GM12878 (cell line): Measurements from ENCODE around the gene IFT81. TPM values are rescaled to one million over a fixed set of nuclear protein-coding genes. Genes with fewer than 3 reads are reported as not detected.
"Not testable (repeated sequence)": the region's sequence is repeated elsewhere in the genome, so short reads cannot be mapped to it uniquely, and the experiment has no call there.

Source experiments
- ATAC-seq: fragments of 200-7000 bp; cut with Tn5 transposase; 3 replicates; pipeline ENCODE4 v1.9.1; 2020; ENCODE audit warnings: mild to moderate bottlenecking, moderate library complexity
- BruUV-seq: library from RNA; stranded (reverse); fragments of 400-500 nt; replicated peaks from 2 replicates; lab custom pipeline; 2021; lab: Mats Ljungman, UMichigan
- CTCF ChIA-PET: fragments of 300-600 bp; sonication (Branson Sonifier 250); formaldehyde crosslinking; extraction: SDS; loops from one replicate; lab custom pipeline; 2021; ENCODE audit warnings: inconsistent platforms; lab: Yijun Ruan, JAX
- POLR2A ChIA-PET: fragments of 350-600 bp; formaldehyde crosslinking; extraction: SDS; loops from one replicate; lab custom pipeline; 2021; ENCODE audit warnings: inconsistent platforms; lab: Charles Lee
- RAD21 ChIA-PET: fragments of 300-600 bp; sonication (Branson Sonifier 250); formaldehyde crosslinking; loops from one replicate; lab custom pipeline; 2023; ENCODE audit warnings: antibody characterized with exemption; ENCODE audit not compliant: unreplicated experiment; lab: Charles Lee
- SMC1A ChIA-PET: fragments of 300-600 bp; sonication (Branson Sonifier 250); formaldehyde crosslinking; loops from one replicate; lab custom pipeline; 2023; ENCODE audit not compliant: unreplicated experiment, uncharacterized antibody; lab: Charles Lee
- DNase-seq: peaks from one replicate; pipeline ENCODE4 v3.0.0-alpha.2; 2011; ENCODE audit warnings: low read depth, low spot score
- FAIRE-seq: peaks from 3 replicates; lab custom pipeline; 2011; peaks lifted over from hg19 to GRCh38; lab: Jason Lieb, UNC
- H2AFZ ChIP-seq: 2 replicates; pipeline ENCODE4 v1.6.0; 2011; ENCODE audit warnings: low read depth, low read length, control low read depth; ENCODE audit not compliant: control insufficient read depth
- H3K27ac ChIP-seq: 2 replicates; pipeline ENCODE4 v1.5.1; 2011; ENCODE audit warnings: control low read depth; ENCODE audit not compliant: control insufficient read depth, insufficient read depth
- H3K27me3 ChIP-seq, 2 experiments: replicated peaks in 1 of 2; 2 replicates each; pipeline versions ENCODE4 v1.6.0 to v1.6.1; 2011; ENCODE audit warnings: low read length in 1 of 2; ENCODE audit not compliant: control insufficient read depth in 2 of 2, insufficient read depth in 2 of 2
- H3K36me3 ChIP-seq, 2 experiments: 2 replicates each; pipeline ENCODE4 v1.5.1; 2011; ENCODE audit warnings: low read length in 1 of 2; ENCODE audit not compliant: control insufficient read depth in 2 of 2, insufficient read depth in 2 of 2
- H3K4me1 ChIP-seq: 2 replicates; pipeline ENCODE4 v1.6.1; 2011; ENCODE audit warnings: mild to moderate bottlenecking, low read length, moderate library complexity, mixed read lengths; ENCODE audit not compliant: control insufficient read depth, insufficient read depth
- H3K4me2 ChIP-seq: 2 replicates; pipeline ENCODE4 v1.6.0; 2011; ENCODE audit warnings: control low read depth; ENCODE audit not compliant: control insufficient read depth, insufficient read depth
- H3K4me3 ChIP-seq: fragments of 200-600 bp; sonication (generic); 2 replicates; pipeline ENCODE4 v1.5.1; 2016
- H3K79me2 ChIP-seq: 2 replicates; pipeline ENCODE4 v1.6.0; 2011; ENCODE audit warnings: low read length; ENCODE audit not compliant: control insufficient read depth, insufficient read depth
- H3K9ac ChIP-seq: 2 replicates; pipeline ENCODE4 v1.8.0; 2011; ENCODE audit warnings: low read length, control low read depth, mixed read lengths; ENCODE audit not compliant: control insufficient read depth, insufficient read depth
- H3K9me3 ChIP-seq: replicated peaks from 3 replicates; pipeline ENCODE4 v1.5.1; 2011; ENCODE audit warnings: mild to moderate bottlenecking, low read length; ENCODE audit not compliant: control insufficient read depth, insufficient read depth
- H4K20me1 ChIP-seq: 2 replicates; pipeline ENCODE4 v1.6.0; 2011; ENCODE audit not compliant: control insufficient read depth, insufficient read depth
- BCL11A ChIP-seq: IDR thresholded peaks from 2 replicates; pipeline ENCODE4 v1.6.1; 2011; ENCODE audit warnings: low read depth, low read length
- CBX5 ChIP-seq: sonication (generic); IDR thresholded peaks from 2 replicates; pipeline ENCODE4 v1.6.1; 2016; ENCODE audit warnings: low read depth, moderate library complexity, mild to moderate bottlenecking, inconsistent platforms
- CREB1 ChIP-seq: IDR thresholded peaks from 2 replicates; pipeline ENCODE4 v1.6.1; 2012; ENCODE audit warnings: low read depth, mild to moderate bottlenecking, inconsistent platforms
- JUNB ChIP-seq: IDR thresholded peaks from 2 replicates; pipeline ENCODE4 v1.6.1; 2016; ENCODE audit warnings: antibody characterized with exemption, mild to moderate bottlenecking
- WGBS: methylation state at CpG from one replicate; pipeline ENCODE4 v1.1.6; 2016; ENCODE audit warnings: low lambda C conversion rate; ENCODE audit not compliant: insufficient replicate concordance, insufficient coverage; ENCODE audit errors: missing lambda C conversion rate; 5-methylcytosine and 5-hydroxymethylcytosine counted together
- in situ Hi-C: fragments of 300-500 bp; cut with MboI; formaldehyde crosslinking; loops from 9 replicates; pipeline ENCODE4 v1.14.3; 2018; ENCODE audit warnings: mixed read lengths
- intact Hi-C: fragments of 100-400 bp; cut with micrococcal nuclease; formaldehyde crosslinking; loops from one replicate; pipeline ENCODE4 v1.14.2; 2022; ENCODE audit not compliant: unreplicated experiment
- polyA plus RNA-seq, 11 experiments: library from polyadenylated mRNA; depleted of rRNA in 4 of 11; unstranded in 6 of 11; stranded (reverse) in 5 of 11; fragments of >200 nt; fragmentation: Nextera tagmentation in 4 of 11; fragmentation: Illumina TruSeq in 1 of 11; extraction: Ambion mirVana in 4 of 11; extraction: Trizol in 1 of 11; gene quantifications; 1 replicate in 1 of 11; 2 replicates in 10 of 11; pipeline versions ENCODE4 v1.2.1 to v1.2.3, GENCODE V29; 2011 to 2016; ENCODE audit warnings: inconsistent platforms in 2 of 11, missing spikeins in 2 of 11, low read depth in 1 of 11
- total RNA-seq, 4 experiments: library from RNA; depleted of rRNA in 3 of 4; stranded (reverse); fragments of >200 nt in 3 of 4; fragmentation: Illumina TruSeq in 1 of 4; extraction: Trizol in 1 of 4; gene quantifications; 2 replicates each; pipeline versions ENCODE4 v1.2.1 to v1.2.3, GENCODE V29; 2013 to 2021

IFT81 gene
- total and polyA plus RNA-seq, 10 of the 15 experiments (the other 5 are each of a cell fraction or from before 2014, with no cell fraction given) = 4.1 to 9.9 (median 5.6) TPM

DNA sequence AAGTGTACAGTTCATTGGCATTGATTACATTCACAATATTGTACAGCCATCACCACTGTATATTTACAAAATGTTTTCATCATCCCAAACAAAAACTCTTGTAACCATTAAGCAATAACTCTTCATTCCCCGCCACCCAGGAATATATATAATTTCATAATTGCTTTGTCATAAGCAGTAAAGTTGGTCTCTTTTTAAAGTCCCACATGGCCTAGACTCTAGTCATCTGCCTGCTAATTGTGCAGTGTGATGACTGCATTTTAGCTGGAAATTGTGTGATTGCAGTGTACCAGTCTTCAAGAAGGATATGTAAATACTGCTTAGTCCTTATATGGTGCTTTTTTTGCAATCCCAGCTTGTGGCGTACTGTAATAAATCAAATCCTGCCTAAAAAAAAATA, 81.8 kb downstream of the IFT81 start:
- no peak overlapping the region for H3K27ac ChIP-seq
- TF ChIP-seq CBX5 (no peak), BCL11A (no peak), CREB1 (no peak)
- TF ChIP-seq, all 136 proteins: peak for 0
- H3K9ac ChIP-seq = no peak overlapping the region
- no peak overlapping the region for H2AFZ ChIP-seq
- H3K4me2 ChIP-seq = no peak overlapping the region
- SMC1A ChIA-PET = no interaction called here
- no peaks in the 10 kb centered on the region for H4K20me1 ChIP-seq
- 100% methylated on average over 2 of the region's 2 CpGs for WGBS
- intact Hi-C loops (no loop called here), in situ Hi-C loops (no loop called here)
- RAD21 ChIA-PET = no interaction called here
- no peaks in the 10 kb centered on the region for H3K4me1 ChIP-seq
- POLR2A ChIA-PET = no interaction called here
- no TSS peak for BruUV-seq
- ATAC-seq (no peak), DNase-seq (no peak), FAIRE-seq (no peak)
- no peaks in the 10 kb centered on the region for H3K79me2 ChIP-seq
- CTCF ChIA-PET = no interaction called here
- no peaks in the 10 kb centered on the region for H3K27me3 ChIP-seq
- no peaks in the 10 kb centered on the region for H3K9me3 ChIP-seq
- H3K36me3 ChIP-seq = no peaks in the 10 kb centered on the region; a peak in 1 of 4 replicates
- H3K4me3 ChIP-seq = no peak overlapping the region

DNA sequence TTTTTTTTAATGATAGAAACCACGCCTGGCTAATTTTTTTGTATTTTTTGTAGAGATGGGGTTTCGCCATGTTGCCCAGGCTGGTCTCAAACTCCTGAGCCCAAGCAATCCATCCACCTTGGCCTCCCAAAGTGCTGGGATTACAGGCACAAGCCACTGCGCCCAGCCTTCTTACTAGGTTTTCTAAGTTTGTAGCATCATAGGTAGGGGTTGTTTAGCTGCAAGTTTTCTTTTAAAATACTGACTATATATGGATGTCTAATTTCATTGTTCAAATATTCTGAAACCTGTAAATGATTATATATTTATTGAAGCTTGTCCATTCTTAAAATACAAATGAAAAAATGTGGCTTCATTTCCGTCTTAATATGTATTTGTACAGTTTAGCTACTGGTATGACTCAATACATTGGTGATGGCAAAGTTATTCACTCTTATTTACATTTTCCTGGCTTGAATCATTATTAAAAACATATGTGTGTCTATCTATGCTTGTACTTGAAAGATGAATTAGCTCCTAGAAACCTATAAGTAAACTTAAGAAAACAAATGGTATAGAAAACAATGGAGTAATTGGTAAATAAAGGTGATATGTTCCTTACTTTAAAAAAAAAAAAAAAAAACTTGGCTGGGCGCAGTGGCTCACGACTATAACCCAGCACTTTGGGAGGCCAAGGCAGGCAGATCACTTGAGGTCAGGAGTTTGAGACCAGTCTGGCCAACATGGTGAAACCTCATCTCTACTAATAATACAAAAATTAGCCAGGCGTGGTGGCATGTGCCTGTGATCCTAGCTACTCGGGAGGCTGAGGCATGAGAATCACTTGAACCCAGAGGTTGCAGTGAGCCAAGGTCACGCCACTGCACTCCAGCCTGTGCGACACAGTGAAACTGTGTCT, 87.7 kb downstream of the IFT81 start:
- peak; percentile 68 for ATAC-seq
- WGBS = 96% methylated on average over 10 of the region's 10 CpGs
- ChIA-PET CTCF (interaction anchor here (0.7 to 1.4 kb wide), 2 partner anchors 10 to 112 kb away, joined by 3 to 6 read pairs; no protein-coding TSS in a partner anchor), RAD21 (interaction anchor here (0.8 kb wide), 1 partner anchor 77 kb away, joined by 3 read pairs; no protein-coding TSS in a partner anchor), POLR2A (interaction anchor here (0.5 to 0.7 kb wide), 3 partner anchors 11 to 86 kb away, joined by 3 to 4 read pairs (median 3); no protein-coding TSS in a partner anchor), SMC1A (interaction anchor here (0.7 to 0.8 kb wide), 2 partner anchors 13 to 23 kb away, joined by 3 to 4 read pairs; no protein-coding TSS in a partner anchor)
- H2AFZ ChIP-seq, BruUV-seq, intact Hi-C loops, H3K9me3 ChIP-seq, H3K79me2 ChIP-seq, H4K20me1 ChIP-seq, H3K4me2 ChIP-seq, DNase-seq, H3K27me3 ChIP-seq, FAIRE-seq, H3K36me3 ChIP-seq, in situ Hi-C loops, H3K4me1 ChIP-seq, H3K9ac ChIP-seq, H3K27ac ChIP-seq, H3K4me3 ChIP-seq: not testable (repeated sequence)
- TF ChIP-seq JUNB = peak; percentile 25; the same call in 1 of the 2 replicates
